GM18499 (cell line): ENCODE data around the gene TMCC3.
"Not testable (repeated sequence)": the region's sequence is repeated elsewhere in the genome, so short reads cannot be mapped to it uniquely, and the experiment has no call there.

Source experiments
- ATAC-seq: cut with Tn5 transposase; IDR thresholded peaks from one replicate; pipeline ENCODE4 v1.9.1; 2021; ENCODE audit warnings: moderate number of reproducible peaks; ENCODE audit not compliant: insufficient read depth, unreplicated experiment

Gene TMCC3

DNA sequence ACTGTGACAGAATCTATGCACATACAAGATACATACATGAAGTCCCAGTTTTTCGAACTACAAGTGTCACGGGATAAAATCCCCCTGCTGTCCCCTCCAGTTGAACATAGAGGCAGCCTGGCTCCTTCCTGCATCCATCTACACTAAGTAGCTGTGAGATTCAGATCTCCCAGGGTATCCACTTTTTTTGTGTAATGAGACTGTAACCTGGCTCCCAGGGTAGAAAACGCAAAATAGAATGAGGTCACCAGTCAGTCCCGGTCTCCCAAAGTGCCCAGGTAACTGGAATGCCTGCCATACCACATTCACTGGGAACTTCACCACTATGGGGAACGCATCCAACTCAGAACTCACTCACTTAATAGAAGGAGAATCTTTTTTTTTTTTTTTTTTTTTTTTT lies 67.8 kb downstream of the TMCC3 start:
- ATAC-seq, result no peak

GRCh38 chr12:94575645-94576403 lies 74.5 kb downstream of the TMCC3 start:
- no peak for ATAC-seq

DNA sequence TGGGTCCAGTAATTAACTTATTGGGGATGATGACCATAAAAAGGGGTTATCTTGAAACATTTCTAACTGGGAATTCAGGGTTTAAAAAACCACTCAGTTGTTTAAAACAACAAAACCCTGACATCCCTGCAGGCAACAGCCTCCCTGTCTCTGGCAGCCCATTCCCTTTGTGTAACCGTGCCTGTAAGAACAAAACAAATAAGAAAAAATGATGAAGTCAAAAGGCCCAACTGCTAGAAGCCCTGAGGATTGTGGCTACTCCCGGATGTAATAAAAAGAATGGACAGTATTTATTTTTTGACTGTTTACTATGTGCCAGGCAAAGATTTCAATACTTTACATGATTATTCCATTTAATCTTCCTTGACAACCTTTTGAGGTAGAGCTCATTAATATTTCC lies 75.3 kb downstream of the TMCC3 start:
- ATAC-seq, result no peak

DNA sequence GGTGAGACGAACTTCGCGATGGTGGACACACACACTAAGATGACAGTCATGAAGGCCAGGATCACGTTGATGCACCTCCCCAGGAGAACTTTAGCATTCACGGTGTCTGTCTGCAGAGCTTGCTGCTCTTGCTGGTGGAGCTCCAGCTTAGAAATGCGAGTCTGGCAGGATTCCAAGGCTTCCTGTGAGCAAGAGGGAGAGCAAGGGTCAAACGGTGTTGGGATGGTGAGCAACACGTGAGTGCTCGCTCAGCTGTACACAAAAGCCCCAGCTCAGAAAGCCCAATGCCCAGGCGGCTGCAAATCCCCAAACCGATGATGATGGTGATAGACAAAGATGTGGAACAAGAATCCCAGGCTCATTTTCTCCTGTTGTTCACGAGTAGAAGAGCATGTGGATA lies 78.8 kb downstream of the TMCC3 start:
- no peak for ATAC-seq

GRCh38 chr12:94570161-94570560 lies 80.2 kb downstream of the TMCC3 start:
- no peak for ATAC-seq

DNA sequence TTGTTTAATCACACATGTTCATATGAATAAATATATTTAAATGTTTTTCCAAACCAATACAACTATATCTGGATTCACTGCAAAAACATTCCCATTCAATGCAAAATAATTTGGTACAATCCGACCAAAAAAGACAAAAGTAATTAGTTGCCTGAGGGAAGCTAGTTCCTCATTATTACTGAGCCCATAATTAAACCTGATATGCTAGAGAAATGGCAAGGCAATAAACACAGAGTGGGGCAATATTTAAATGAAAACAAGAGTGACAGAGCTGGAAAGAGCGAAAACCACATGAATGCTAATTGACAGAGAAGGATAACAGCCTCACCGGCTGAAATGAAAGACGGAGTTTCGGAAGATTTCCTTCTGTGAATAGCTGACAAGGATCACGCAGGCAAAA lies 82.6 kb downstream of the TMCC3 start:
- ATAC-seq, result no peak

- ATAC-seq, result no peak
These were observed 84.0 kb downstream of the TMCC3 start for GRCh38 chr12:94566345-94566744.

- ATAC-seq, result no peak
These were observed 84.7 kb downstream of the TMCC3 start for GRCh38 chr12:94565683-94566082.

- no peak for ATAC-seq
These were observed 87.1 kb downstream of the TMCC3 start for GRCh38 chr12:94563286-94563685.

DNA sequence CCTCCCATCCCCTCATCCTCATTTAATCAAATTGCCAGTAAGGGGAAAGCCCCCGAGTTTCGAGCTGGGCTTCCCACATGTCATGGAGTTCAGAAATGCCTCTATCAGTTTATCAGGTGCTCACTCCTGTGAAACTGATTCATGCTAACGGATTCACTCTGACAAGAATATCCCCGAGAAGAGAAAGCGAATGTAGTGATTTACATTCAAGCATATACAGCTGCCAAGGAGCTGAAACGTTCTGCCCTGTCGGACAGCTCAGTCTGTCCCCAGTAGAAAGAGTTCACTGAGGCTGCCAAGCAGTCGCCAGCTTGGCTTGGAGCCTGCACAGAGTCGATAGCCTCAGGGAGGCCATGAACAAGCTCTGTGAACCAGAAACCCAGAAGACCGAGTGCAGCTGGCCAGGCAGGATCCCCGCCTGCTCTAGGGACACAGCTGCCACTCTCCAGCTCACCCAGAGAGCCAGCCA lies 88.4 kb downstream of the TMCC3 start:
- peak; percentile 73 for ATAC-seq

DNA sequence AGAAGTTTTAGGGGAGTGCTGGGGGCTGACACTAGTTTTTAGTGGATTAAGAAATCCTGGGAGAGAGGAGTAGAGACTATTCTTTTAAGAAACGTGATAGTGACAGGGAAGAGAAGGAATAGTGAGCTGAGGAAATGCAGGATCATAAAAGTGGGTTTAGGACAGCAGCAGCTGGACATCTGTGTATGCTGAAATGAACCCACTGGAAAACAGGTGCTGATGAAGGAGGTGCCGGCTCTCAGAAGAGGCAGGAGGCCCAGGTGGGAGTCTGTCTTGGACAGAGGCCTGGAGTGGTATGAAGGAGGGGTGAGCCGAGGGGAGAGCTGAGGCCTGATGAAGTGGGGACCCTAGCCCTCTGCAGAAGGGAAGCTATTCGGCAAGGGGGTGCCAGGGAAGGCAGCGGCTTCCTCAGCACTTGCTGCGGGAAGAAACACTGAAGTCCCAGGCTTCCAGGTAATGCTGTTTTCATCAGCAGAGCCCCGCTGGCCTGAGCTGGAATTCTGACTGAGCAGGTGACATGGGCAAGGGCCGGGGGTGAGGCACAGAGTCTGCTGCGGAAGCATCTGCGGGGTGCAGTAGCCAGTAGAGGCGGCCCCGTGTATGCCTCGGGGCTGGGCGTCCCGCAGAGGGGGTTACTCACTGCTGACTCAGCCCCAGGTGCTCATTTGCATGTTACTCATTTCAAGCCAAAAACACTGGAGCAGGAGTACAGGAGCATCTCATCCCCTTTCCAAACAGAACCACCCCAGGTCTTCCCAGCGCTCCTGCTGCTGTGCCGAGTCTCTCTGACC lies 89.7 kb downstream of the TMCC3 start:
- ATAC-seq, result peak; percentile 59

- ATAC-seq, result no peak
These were observed 91.7 kb downstream of the TMCC3 start for GRCh38 chr12:94558612-94559011.

DNA sequence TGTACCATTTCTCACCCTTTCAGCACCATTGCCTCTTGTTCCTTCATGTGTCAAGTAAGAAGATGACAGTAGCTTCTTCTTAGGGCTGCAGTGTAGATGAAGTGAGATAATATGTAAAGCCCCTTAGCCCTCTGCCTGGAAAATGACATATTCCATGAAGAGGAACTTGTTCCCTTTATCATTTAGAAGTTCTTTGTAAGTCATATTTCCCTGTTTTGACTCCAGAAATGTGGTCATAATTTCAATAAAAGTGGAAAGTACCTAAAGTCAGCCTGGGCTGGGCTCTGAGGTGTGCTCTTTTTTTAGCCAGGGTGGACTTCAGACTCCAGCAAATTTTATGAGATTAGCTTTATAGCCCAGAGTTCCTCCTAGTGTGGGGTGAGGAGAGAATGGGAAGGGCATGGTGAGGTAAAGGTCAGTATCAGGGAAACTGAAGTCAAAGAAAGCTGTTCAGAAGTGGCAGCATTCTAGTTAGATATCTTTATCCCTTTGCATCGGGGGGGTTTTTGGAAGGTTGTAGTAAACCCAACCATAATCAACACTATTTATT lies 92.5 kb downstream of the TMCC3 start:
- no peak for ATAC-seq

GRCh38 chr12:94555687-94556086 lies 94.7 kb downstream of the TMCC3 start:
- no peak for ATAC-seq

DNA sequence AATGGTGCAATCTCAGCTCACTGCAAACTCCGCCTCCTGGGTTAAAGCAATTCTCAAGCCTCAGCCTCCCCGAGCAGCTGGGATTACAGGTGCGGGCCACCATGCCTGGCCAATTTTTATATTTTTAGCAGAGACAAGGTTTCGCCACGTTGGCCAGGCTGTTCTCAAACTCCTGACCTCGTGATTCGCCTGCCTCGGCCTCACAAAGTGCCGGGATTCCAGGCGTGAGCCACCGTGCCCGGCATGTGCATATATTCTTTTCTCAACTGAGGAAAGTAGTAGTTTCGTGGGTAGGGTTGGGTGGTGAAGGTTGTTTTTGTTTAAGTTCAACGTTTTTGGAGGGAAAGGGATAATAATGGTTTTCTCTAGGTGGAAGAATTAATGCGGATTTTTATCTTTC lies 96.5 kb downstream of the TMCC3 start:
- ATAC-seq, result no peak

GRCh38 chr12:94553130-94553519 lies 97.2 kb downstream of the TMCC3 start:
- ATAC-seq, result no peak

DNA sequence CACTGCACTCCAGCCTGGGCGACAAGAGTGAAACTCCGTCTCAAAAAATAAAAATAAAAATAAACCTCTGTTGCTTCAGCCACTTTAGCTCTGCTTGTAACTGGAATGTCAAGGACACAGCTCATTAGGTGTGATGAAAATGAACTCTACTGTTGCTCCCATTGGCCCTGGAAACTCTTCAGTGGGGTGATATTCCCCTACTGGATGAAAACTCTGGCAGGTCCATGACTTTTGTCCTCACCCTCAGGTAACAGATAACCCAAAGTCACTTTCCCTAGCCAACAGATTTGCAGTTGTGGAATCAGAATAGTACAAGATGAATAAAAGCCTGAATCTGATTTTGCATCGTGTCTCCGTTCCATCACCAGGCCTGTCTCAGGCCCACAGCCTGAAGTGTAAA lies 98.5 kb downstream of the TMCC3 start:
- ATAC-seq, result no peak

DNA sequence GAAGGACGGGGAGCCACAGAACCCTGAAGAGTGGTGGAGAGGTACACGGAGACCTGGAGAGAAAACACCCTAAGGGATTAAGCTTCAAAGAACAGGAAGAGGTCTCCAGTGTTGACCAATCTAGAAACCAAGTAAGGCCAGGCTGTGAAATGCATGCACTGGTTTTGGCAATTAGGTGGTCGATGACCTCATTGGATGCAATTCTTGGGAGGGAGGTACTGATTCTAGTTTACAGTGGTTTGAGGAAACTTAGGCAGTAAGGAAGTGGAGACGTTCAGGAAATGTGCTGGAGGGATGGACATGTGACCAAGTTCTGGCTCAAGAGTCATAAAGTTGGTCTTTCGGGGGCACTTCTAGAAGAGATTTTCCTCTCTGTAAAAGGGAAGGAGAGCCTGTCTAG lies 99.4 kb downstream of the TMCC3 start:
- ATAC-seq, result no peak

DNA sequence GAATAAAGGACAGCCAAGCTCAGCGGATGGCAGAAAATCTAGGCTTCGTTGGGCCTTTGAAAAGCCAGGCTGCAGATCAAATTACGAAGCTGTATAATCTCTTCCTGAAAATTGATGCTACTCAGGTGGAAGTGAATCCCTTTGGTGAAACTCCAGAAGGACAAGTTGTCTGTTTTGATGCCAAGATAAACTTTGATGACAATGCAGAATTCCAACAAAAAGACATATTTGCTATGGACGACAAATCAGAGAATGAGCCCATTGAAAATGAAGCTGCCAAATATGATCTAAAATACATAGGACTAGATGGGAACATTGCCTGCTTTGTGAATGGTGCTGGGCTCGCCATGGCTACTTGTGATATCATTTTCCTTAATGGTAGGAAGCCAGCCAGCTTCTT lies 101.5 kb downstream of the TMCC3 start:
- ATAC-seq, result not testable (repeated sequence)

DNA sequence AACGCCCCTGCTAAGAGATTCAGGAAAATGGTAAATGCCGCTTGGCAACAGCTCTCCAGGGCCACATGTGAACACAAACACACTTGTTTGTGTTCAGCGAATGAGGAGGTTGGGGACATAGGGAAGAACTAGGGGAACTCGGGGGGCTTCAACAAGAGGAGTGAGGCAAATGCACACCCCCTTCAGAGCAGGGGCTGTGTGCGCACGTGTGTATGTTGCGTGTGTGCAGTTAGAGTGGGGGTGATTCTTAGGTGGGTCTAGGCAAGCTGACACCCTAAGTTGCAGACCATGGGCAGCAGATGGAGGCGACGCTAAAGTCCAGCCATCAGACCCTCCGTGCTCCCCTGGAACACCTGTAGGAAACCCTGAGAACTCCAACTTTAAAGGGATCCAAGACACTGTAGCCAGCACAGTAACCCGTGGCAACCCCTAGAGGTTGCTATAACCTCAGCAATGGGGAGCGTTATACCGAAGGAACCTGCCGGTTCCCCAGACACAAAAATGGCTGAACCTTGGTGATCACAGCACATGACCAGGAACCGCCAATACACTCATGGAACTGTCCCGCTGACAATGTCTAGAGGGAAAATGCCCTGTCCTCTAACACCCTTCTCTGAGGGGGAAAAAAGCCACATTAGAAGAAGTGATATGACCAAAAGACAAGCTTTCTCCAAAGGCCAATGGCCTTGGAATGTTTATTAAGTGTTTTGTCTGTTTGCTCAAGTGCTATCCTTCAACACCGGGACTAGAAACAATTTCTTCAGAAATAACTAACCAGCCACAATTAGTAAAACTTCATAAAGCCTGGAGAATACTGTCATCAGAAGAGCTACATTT lies 104.2 kb downstream of the TMCC3 start:
- ATAC-seq, result no peak

GRCh38 chr12:94544355-94544754 lies 106.0 kb downstream of the TMCC3 start:
- ATAC-seq, result no peak
